GM23338 (cell line): ENCODE results near the gene ADGRG1. TPM values are rescaled to one million over a fixed set of nuclear protein-coding genes. Genes with fewer than 3 reads are reported as not detected.

Experiments used
- ATAC-seq: fragments of 200-7000 bp; cut with Tn5 transposase; 3 replicates; pipeline ENCODE4 v1.9.1; 2020
- DNase-seq: peaks from one replicate; pipeline ENCODE4 v3.0.0-alpha.2; 2015; ENCODE audit warnings: low spot score
- H2AFZ ChIP-seq: fragments of 200-600 bp; sonication (generic); 2 replicates; pipeline ENCODE4 v1.8.0; 2016; ENCODE audit warnings: antibody characterized with exemption, mild to moderate bottlenecking, moderate library complexity
- H3F3A ChIP-seq: fragments of 200-600 bp; sonication (generic); replicated peaks from 2 replicates; pipeline ENCODE4 v1.8.0; 2017; ENCODE audit warnings: antibody characterized with exemption, mixed run types, low read depth
- H3K27ac ChIP-seq: fragments of 200-600 bp; sonication (generic); 2 replicates; pipeline ENCODE4 v1.6.1; 2016; ENCODE audit warnings: low read depth
- H3K27me3 ChIP-seq: fragments of 200-600 bp; sonication (generic); 2 replicates; pipeline ENCODE4 v1.8.0; 2016; ENCODE audit warnings: mild to moderate bottlenecking, mixed run types, moderate library complexity; ENCODE audit not compliant: insufficient read depth
- H3K36me3 ChIP-seq: fragments of 200-600 bp; sonication (generic); 2 replicates; pipeline ENCODE4 v1.8.0; 2016; ENCODE audit warnings: mild to moderate bottlenecking; ENCODE audit not compliant: insufficient read depth
- H3K4me1 ChIP-seq: fragments of 200-600 bp; sonication (generic); 2 replicates; pipeline ENCODE4 v1.8.0; 2016; ENCODE audit warnings: mild to moderate bottlenecking, moderate library complexity; ENCODE audit not compliant: insufficient read depth
- H3K4me2 ChIP-seq: fragments of 200-600 bp; sonication (generic); 2 replicates; pipeline ENCODE4 v1.7.1; 2017; ENCODE audit warnings: mixed run types
- H3K4me3 ChIP-seq: fragments of 200-600 bp; sonication (generic); 2 replicates; pipeline ENCODE4 v1.6.1; 2016; ENCODE audit warnings: mixed run types
- H3K79me2 ChIP-seq: fragments of 200-600 bp; sonication (generic); replicated peaks from 2 replicates; pipeline ENCODE4 v1.8.0; 2017; ENCODE audit warnings: mild to moderate bottlenecking; ENCODE audit not compliant: insufficient read depth
- H3K9me2 ChIP-seq: fragments of 200-600 bp; sonication (generic); 2 replicates; pipeline ENCODE4 v1.8.0; 2017; ENCODE audit not compliant: insufficient read depth
- H4K20me1 ChIP-seq: fragments of 200-600 bp; sonication (generic); replicated peaks from 2 replicates; pipeline ENCODE4 v1.8.0; 2017; ENCODE audit warnings: mild to moderate bottlenecking; ENCODE audit not compliant: insufficient read depth
- H3K27ac Mint-ChIP-seq: 2 replicates; pipeline ENCODE4 v1.8.0; 2020; ENCODE audit warnings: inconsistent platforms, mild to moderate bottlenecking, moderate library complexity, mixed read lengths
- H3K27me3 Mint-ChIP-seq: 3 replicates; pipeline ENCODE4 v1.8.0; 2022; ENCODE audit warnings: low read depth, mild to moderate bottlenecking, moderate library complexity, mixed read lengths, inconsistent platforms; ENCODE audit not compliant: insufficient read depth, poor library complexity
- H3K36me3 Mint-ChIP-seq: 3 replicates; pipeline ENCODE4 v1.8.0; 2021; ENCODE audit warnings: low read depth, mild to moderate bottlenecking, inconsistent platforms, moderate library complexity, mixed read lengths
- H3K4me1 Mint-ChIP-seq: 3 replicates; pipeline ENCODE4 v1.8.0; 2020; ENCODE audit warnings: mild to moderate bottlenecking, inconsistent platforms, mixed read lengths
- H3K4me3 Mint-ChIP-seq: 3 replicates; pipeline ENCODE4 v1.8.0; 2021; ENCODE audit warnings: moderate library complexity, mild to moderate bottlenecking, inconsistent platforms, mixed read lengths
- H3K9me3 Mint-ChIP-seq: 3 replicates; pipeline ENCODE4 v1.8.0; 2020; ENCODE audit warnings: moderate library complexity, mild to moderate bottlenecking, inconsistent platforms, mixed read lengths
- CREB1 ChIP-seq: fragments of 250-450 bp; sonication (Bioruptor Pico); IDR thresholded peaks from 2 replicates; pipeline ENCODE4 v1.5.0; 2020; ENCODE audit warnings: low read depth, mild to moderate bottlenecking, moderate library complexity
- EZH2 ChIP-seq: fragments of 200-600 bp; sonication (generic); IDR thresholded peaks from one replicate; pipeline ENCODE4 v1.8.0; 2017; ENCODE audit warnings: antibody characterized with exemption, mild to moderate bottlenecking, low read depth; ENCODE audit not compliant: unreplicated experiment
- EZH2phosphoT487 ChIP-seq: fragments of 200-600 bp; sonication (generic); IDR thresholded peaks from one replicate; pipeline ENCODE4 v1.8.1; 2018; ENCODE audit warnings: antibody characterized with exemption; ENCODE audit not compliant: unreplicated experiment
- NANOG ChIP-seq: IDR thresholded peaks from 2 replicates; pipeline ENCODE4 v1.6.1; 2016; ENCODE audit warnings: antibody characterized with exemption, borderline replicate concordance
- POLR2AphosphoS5 ChIP-seq: IDR thresholded peaks from 2 replicates; pipeline ENCODE4 v1.6.1; 2016; ENCODE audit warnings: antibody characterized with exemption, low read depth
- ZNF114 ChIP-seq: fragments of 250-450 bp; sonication (Bioruptor Pico); IDR thresholded peaks from 2 replicates; pipeline ENCODE4 v1.5.0; 2020; ENCODE audit warnings: mild to moderate bottlenecking, moderate library complexity
- polyA plus RNA-seq: library from polyadenylated mRNA; unstranded; fragments of >200 nt; fragmentation: Nextera tagmentation; extraction: Ambion mirVana; gene quantifications from 2 replicates; pipeline ENCODE4 v1.2.1, GENCODE V29; 2016
- total RNA-seq: library from RNA; depleted of rRNA; stranded (reverse); fragments of >200 nt; shearing (Covaris generic); gene quantifications from 2 replicates; pipeline ENCODE4 v1.2.3, GENCODE V29; 2014
- TF ChIP-seq, protein P1 (sequence below): IDR thresholded peaks from one replicate; pipeline ENCODE4 v1.6.1; 2018; ENCODE audit warnings: antibody characterized with exemption; ENCODE audit not compliant: unreplicated experiment
- TF ChIP-seq, protein P2 (sequence below), 2 experiments: fragments of 200-600 bp in 1 of 2; sonication (generic) in 1 of 2; conservative IDR thresholded peaks; 2 replicates each; pipeline versions ENCODE4 v1.5.1 to v1.6.1; 2016 to 2017; ENCODE audit warnings: antibody characterized with exemption in 2 of 2, low read depth in 2 of 2, mild to moderate bottlenecking in 2 of 2, moderate library complexity in 1 of 2
- TF ChIP-seq, protein P3 (sequence below): IDR thresholded peaks from 2 replicates; pipeline ENCODE4 v1.6.1; 2016; ENCODE audit warnings: antibody characterized with exemption

Gene ADGRG1
- total and polyA plus RNA-seq, 2 experiments from 2014 or later, result 0.14 to 0.47 TPM

DNA sequence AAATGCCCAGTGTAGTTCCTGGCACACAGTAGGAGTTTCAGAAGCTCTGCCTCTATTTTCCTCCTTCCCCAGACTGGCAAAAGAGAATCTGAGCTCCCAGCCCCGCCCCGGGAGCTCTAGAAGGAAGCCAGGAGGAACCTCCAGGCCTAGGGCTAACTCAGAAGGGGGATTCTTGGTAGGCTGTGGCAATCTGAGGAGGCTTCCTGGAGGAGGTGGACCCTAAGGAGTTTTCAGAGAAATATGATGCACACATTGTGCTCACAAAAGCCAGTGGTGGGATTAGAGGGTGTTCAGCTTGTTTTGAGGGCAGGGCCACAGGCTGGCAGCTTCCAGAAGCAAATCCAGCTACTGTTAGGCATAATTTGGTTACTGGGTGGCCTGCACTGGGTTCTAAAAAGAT is 10.0 kb downstream of the ADGRG1 start (continued):
- TF ChIP-seq, protein P1, sequence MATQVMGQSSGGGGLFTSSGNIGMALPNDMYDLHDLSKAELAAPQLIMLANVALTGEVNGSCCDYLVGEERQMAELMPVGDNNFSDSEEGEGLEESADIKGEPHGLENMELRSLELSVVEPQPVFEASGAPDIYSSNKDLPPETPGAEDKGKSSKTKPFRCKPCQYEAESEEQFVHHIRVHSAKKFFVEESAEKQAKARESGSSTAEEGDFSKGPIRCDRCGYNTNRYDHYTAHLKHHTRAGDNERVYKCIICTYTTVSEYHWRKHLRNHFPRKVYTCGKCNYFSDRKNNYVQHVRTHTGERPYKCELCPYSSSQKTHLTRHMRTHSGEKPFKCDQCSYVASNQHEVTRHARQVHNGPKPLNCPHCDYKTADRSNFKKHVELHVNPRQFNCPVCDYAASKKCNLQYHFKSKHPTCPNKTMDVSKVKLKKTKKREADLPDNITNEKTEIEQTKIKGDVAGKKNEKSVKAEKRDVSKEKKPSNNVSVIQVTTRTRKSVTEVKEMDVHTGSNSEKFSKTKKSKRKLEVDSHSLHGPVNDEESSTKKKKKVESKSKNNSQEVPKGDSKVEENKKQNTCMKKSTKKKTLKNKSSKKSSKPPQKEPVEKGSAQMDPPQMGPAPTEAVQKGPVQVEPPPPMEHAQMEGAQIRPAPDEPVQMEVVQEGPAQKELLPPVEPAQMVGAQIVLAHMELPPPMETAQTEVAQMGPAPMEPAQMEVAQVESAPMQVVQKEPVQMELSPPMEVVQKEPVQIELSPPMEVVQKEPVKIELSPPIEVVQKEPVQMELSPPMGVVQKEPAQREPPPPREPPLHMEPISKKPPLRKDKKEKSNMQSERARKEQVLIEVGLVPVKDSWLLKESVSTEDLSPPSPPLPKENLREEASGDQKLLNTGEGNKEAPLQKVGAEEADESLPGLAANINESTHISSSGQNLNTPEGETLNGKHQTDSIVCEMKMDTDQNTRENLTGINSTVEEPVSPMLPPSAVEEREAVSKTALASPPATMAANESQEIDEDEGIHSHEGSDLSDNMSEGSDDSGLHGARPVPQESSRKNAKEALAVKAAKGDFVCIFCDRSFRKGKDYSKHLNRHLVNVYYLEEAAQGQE, result no peak
- no peak for TF ChIP-seq ZNF114 (CRISPR knock-in tag)
- TF ChIP-seq, protein P2, sequence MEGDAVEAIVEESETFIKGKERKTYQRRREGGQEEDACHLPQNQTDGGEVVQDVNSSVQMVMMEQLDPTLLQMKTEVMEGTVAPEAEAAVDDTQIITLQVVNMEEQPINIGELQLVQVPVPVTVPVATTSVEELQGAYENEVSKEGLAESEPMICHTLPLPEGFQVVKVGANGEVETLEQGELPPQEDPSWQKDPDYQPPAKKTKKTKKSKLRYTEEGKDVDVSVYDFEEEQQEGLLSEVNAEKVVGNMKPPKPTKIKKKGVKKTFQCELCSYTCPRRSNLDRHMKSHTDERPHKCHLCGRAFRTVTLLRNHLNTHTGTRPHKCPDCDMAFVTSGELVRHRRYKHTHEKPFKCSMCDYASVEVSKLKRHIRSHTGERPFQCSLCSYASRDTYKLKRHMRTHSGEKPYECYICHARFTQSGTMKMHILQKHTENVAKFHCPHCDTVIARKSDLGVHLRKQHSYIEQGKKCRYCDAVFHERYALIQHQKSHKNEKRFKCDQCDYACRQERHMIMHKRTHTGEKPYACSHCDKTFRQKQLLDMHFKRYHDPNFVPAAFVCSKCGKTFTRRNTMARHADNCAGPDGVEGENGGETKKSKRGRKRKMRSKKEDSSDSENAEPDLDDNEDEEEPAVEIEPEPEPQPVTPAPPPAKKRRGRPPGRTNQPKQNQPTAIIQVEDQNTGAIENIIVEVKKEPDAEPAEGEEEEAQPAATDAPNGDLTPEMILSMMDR (conservative IDR thresholded peaks at IDR 0.05; ENCODE audit: low read depth in 2 of 2), result no peak
- TF ChIP-seq, protein P3, sequence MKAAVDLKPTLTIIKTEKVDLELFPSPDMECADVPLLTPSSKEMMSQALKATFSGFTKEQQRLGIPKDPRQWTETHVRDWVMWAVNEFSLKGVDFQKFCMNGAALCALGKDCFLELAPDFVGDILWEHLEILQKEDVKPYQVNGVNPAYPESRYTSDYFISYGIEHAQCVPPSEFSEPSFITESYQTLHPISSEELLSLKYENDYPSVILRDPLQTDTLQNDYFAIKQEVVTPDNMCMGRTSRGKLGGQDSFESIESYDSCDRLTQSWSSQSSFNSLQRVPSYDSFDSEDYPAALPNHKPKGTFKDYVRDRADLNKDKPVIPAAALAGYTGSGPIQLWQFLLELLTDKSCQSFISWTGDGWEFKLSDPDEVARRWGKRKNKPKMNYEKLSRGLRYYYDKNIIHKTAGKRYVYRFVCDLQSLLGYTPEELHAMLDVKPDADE, result no peak
- TF ChIP-seq EZH2, result no peak
- TF ChIP-seq POLR2AphosphoS5, result no peak
- no peak for TF ChIP-seq EZH2phosphoT487

DNA sequence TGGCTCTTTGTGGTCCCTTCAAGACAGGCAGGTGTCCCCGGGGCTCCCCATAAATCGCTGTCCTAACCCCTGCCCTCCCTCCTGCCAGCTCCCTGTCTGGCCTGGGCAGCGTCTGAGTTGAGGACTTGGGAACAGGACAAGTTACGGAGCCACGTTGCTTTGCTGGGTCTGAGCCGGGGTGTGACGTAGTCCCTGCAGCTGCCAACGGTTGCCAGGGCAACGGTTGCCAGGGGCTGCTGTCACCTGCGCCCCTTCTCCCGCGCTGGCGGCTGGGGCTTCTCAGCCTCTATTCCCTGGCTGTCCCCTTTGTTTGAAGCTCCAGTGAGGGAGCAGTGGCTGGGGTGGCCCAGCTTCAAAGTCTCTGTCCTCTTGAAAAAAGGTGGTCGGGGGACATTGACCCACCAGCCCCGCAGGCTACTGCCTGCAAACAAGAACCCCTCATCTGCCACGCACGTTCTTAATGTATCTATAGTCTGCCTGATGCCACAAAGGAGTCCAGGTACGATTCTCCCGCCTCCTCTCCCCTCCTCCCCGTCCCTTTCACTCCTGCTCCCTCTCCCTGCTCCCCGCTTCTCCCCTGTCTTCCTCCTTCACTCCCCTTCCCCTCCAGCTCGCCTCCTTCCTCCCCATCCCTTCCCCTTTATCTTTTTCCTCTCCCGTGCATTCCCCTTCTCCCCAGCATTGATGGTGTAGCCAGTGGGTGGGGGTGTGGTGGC is 10.9 kb downstream of the ADGRG1 start:
- H3F3A ChIP-seq, result no peaks in the 10 kb centered on the region
- H3K27me3 ChIP-seq, result no peaks in the 10 kb centered on the region
- no peaks in the 10 kb centered on the region for H3K36me3 ChIP-seq
- peak; percentile 88 for ATAC-seq
- 0 out of 2 replicates have a peak overlapping the region, but pooled peaks have one; percentile 9 for H3K4me3 ChIP-seq
- no peaks in the 10 kb centered on the region; the same call in 1 of the 2 replicates for H3K4me1 ChIP-seq
- H3K4me2 ChIP-seq, result peak overlapping the region; percentile 46
- H3K27ac ChIP-seq, result no peak overlapping the region
- no peak overlapping the region for H3K27ac Mint-ChIP-seq
- no peak for TF ChIP-seq NANOG
- TF ChIP-seq CREB1 (CRISPR knock-in tag), result peak; percentile 87
- H3K27me3 Mint-ChIP-seq, result peaks cover 16% of the 10 kb centered on the region
- no peaks in the 10 kb centered on the region for H3K9me2 ChIP-seq
- DNase-seq, result peak; percentile 90
- H3K9me3 Mint-ChIP-seq, result no peaks in the 10 kb centered on the region
- H3K4me1 Mint-ChIP-seq, result peaks cover 8% of the 10 kb centered on the region; the same call in 2 of the 3 replicates
- no peaks in the 10 kb centered on the region for H3K36me3 Mint-ChIP-seq
- no peaks in the 10 kb centered on the region for H3K79me2 ChIP-seq
- H4K20me1 ChIP-seq, result no peaks in the 10 kb centered on the region; the same call in 1 of the 2 replicates
- H3K4me3 Mint-ChIP-seq, result 0 out of 3 replicates have a peak overlapping the region, but pooled peaks have one; percentile 23
- no peak overlapping the region for H2AFZ ChIP-seq
